Measurements from ENCODE around the gene SUCNR1.

- no peak for TF ChIP-seq EZH2 (IDR thresholded peaks at IDR 0.05; ENCODE audit: borderline replicate concordance, insufficient read depth, low read depth, low read length, poor library complexity, severe bottlenecking)
- TF ChIP-seq CTCF (IDR thresholded peaks at IDR 0.05) = no peak
Observed at GRCh38 chr3:151896246-151897012, 23.0 kb downstream of the SUCNR1 start.
